ENCODE data around the gene URI1. TPM values are rescaled to one million over a fixed set of nuclear protein-coding genes. Genes with fewer than 3 reads are reported as not detected.

URI1 gene
- total and polyA plus RNA-seq, 7 donors: 20.8 to 69.2 (median 54.6) TPM

- no peak overlapping the region for H3K4me3 ChIP-seq
- 57 to 79% methylated on average over 6 of the region's 6 CpGs for WGBS, 2 donors
- H3K9me3 ChIP-seq: no peaks in the 10 kb centered on the region
- H3K36me3 ChIP-seq: no peaks in the 10 kb centered on the region
- no peaks in the 10 kb centered on the region for H3K27me3 ChIP-seq
- peaks cover 0 to 26% (median 10%) of the 10 kb centered on the region in 4 donors for H3K4me1 ChIP-seq
- H3K27ac ChIP-seq: no peak overlapping the region
- DNase-seq: no peak
- intact Hi-C loops (cut with DNase I): no loop called here
- no peak for TF ChIP-seq POLR2AphosphoS5 (IDR thresholded peaks at IDR 0.05)
- TF ChIP-seq CTCF (IDR thresholded peaks at IDR 0.05): no peak
- TF ChIP-seq EP300 (IDR thresholded peaks at IDR 0.05): no peak
- no peak for TF ChIP-seq POLR2A (IDR thresholded peaks at IDR 0.05)
Measured at GRCh38 chr19:29976151-29976943, 34.3 kb downstream of the URI1 start.

DNA sequence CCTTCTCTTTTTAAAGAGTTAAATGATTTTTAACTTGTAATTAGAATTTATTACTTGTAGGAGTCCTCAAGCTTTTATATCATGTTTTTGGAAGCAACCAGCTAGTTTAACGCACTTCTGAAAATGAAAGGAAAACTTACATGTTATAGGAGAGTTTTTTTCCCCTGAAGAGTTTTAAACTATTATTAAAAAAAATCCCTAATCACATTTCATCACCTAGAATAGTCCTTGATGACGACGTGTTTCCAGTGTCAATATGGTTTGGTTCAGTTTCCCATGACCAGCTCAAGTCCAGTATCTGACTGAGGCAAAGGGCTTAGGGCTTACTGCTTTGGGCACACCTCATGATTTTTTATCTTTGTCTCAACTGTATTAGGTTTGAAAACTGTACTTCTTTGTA is 36.0 kb downstream of the URI1 start:
- no peak for DNase-seq
- TF ChIP-seq POLR2AphosphoS5 (IDR thresholded peaks at IDR 0.05) (no peak), CTCF (IDR thresholded peaks at IDR 0.05) (no peak), EP300 (IDR thresholded peaks at IDR 0.05) (no peak), POLR2A (IDR thresholded peaks at IDR 0.05) (no peak)
- peaks cover 0 to 17% (median 6%) of the 10 kb centered on the region in 4 donors for H3K4me1 ChIP-seq
- intact Hi-C loops (cut with DNase I): no loop called here
- H3K9me3 ChIP-seq: no peaks in the 10 kb centered on the region
- no peaks in the 10 kb centered on the region for H3K36me3 ChIP-seq
- H3K4me3 ChIP-seq: no peak overlapping the region
- no peak overlapping the region for H3K27ac ChIP-seq
- no peaks in the 10 kb centered on the region for H3K27me3 ChIP-seq
- 19 to 25% methylated on average over 3 of the region's 3 CpGs for WGBS, 2 donors

- Histone ChIP-seq H3K4me3 (no peak overlapping the region), H3K9me3 (no peaks in the 10 kb centered on the region), H3K27me3 (no peaks in the 10 kb centered on the region), H3K27ac (no peak overlapping the region), H3K36me3 (peaks cover 0 to 5% (median 0%) of the 10 kb centered on the region in 4 donors), H3K4me1 (peaks cover 0 to 8% (median 0%) of the 10 kb centered on the region in 4 donors)
- intact Hi-C loops (cut with DNase I): no loop called here
- no peak for DNase-seq
- 89 to 90% methylated on average over 3 of the region's 3 CpGs for WGBS, 2 donors
- TF ChIP-seq EP300 (IDR thresholded peaks at IDR 0.05) (no peak), CTCF (IDR thresholded peaks at IDR 0.05) (no peak), POLR2AphosphoS5 (IDR thresholded peaks at IDR 0.05) (no peak)
Measured at GRCh38 chr19:29983568-29983967, 41.5 kb downstream of the URI1 start.

DNA sequence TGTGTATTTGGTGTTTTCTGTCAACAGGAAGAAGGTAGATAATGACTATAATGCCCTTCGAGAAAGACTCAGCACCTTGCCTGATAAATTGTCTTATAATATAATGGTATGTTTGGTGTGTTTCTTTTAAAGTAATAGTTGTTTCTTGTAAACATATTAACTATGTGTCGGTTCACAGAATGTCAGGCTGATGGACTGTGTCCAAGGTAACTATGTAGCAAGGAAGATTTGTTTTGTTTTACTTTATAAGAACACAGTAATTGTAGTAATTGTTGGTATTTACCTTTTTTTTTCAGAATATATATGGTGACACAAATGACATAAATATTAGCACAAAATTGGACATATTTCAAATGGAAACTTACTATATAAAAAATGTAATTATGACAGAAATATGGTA is 43.2 kb downstream of the URI1 start:
- intact Hi-C loops (cut with DNase I): no loop called here
- no peak for TF ChIP-seq EP300 (IDR thresholded peaks at IDR 0.05)
- TF ChIP-seq POLR2A (IDR thresholded peaks at IDR 0.05): no peak
- TF ChIP-seq POLR2AphosphoS5 (IDR thresholded peaks at IDR 0.05): no peak
- no peak for TF ChIP-seq CTCF (IDR thresholded peaks at IDR 0.05)
- H3K36me3 ChIP-seq: peaks cover 0 to 8% (median 0%) of the 10 kb centered on the region in 4 donors
- no peak for DNase-seq
- H3K27me3 ChIP-seq: no peaks in the 10 kb centered on the region
- no peak overlapping the region for H3K27ac ChIP-seq
- 88 to 92% methylated on average over 2 of the region's 2 CpGs for WGBS, 2 donors
- H3K9me3 ChIP-seq: no peaks in the 10 kb centered on the region
- no peak overlapping the region for H3K4me3 ChIP-seq
- H3K4me1 ChIP-seq: peaks cover 0 to 7% (median 0%) of the 10 kb centered on the region in 4 donors

Data from sigmoid colon (tissue), 7 donors.